CD4-positive, alpha-beta T cell treated with Interleukin-15 for 1 hour (primary cell): ENCODE data around the gene SCLT1.

Source experiments
- DNase-seq: peaks from one replicate; pipeline ENCODE4 v3.0.0-alpha.2; 2020

The SCLT1 gene

GRCh38 chr4:128835498-128836222, 257.7 kb downstream of the SCLT1 start:
- DNase-seq = no peak
